ENCODE results near the gene ATMIN. TPM values are rescaled to one million over a fixed set of nuclear protein-coding genes. Genes with fewer than 3 reads are reported as not detected.

The ATMIN gene
- total and polyA plus RNA-seq, 2 donors (not counting 1 experiment from before 2014, with no cell fraction given), result 7.5 to 31.5 TPM

GRCh38 chr16:81005610-81006161 lies 30.0 kb upstream of the ATMIN start:
- peak overlapping the region; percentile 98 for H3K9ac ChIP-seq (ENCODE audit: low read length)
- no peaks in the 10 kb centered on the region for H3K27me3 Mint-ChIP-seq
- peaks cover 25 to 38% of the 10 kb centered on the region in 2 donors for H3K4me1 ChIP-seq (ENCODE audit: control insufficient read depth in 2 of 2, insufficient read depth in 2 of 2, low read length in 2 of 2)
- peak; percentile 32 for DNase-seq
- H3K9me3 ChIP-seq (ENCODE audit: control extremely low read depth in 1 of 3, control insufficient read depth in 2 of 3, insufficient read depth in 1 of 3, low read length in 2 of 3), result no peaks in the 10 kb centered on the region
- WGBS (ENCODE audit: insufficient coverage), result 45% methylated on average over 6 of the region's 18 CpGs
- peak overlapping the region; percentile 96 for H2AFZ ChIP-seq (ENCODE audit: insufficient read depth, low read depth, low read length, poor library complexity, severe bottlenecking)
- ChIA-PET POLR2A (interaction anchor here (1.6 kb wide), 1 partner anchor 8 kb away, joined by 4 read pairs; no protein-coding TSS in a partner anchor), CTCF (interaction anchor here (2.4 to 9.4 kb wide), 2 partner anchors 28 to 71 kb away, joined by 9 to 99 read pairs; partner anchors contain the start of genes ATMIN and C16orf46)
- H3K79me2 ChIP-seq (ENCODE audit: control insufficient read depth, insufficient read depth, low read length), result peaks cover 60% of the 10 kb centered on the region
- no peak for TF ChIP-seq CTCF (IDR thresholded peaks at IDR 0.05)
- no peak for TF ChIP-seq EZH2 (IDR thresholded peaks at IDR 0.05; ENCODE audit: borderline replicate concordance, insufficient read depth, low read depth, low read length, poor library complexity, severe bottlenecking)
- ATAC-seq (ENCODE audit: low read depth), result no peak
- peaks cover 46% of the 10 kb centered on the region for H3K4me1 Mint-ChIP-seq
- H3K36me3 ChIP-seq (replicated peaks in 1 of 2; ENCODE audit: control extremely low read depth in 1 of 2, control insufficient read depth in 1 of 2, extremely low read depth in 1 of 2, insufficient read depth in 2 of 2, low read length in 1 of 2), result no peaks in the 10 kb centered on the region
- peak overlapping the region; percentile 85 for H3K4me2 ChIP-seq (replicated peaks; ENCODE audit: low read depth, low read length, poor library complexity, severe bottlenecking)
- peak overlapping the region; percentile 97 to 99 for H3K27ac ChIP-seq (ENCODE audit: low read length in 2 of 2)
- H3K27ac Mint-ChIP-seq, result peak overlapping the region; percentile 100
- H3K27me3 ChIP-seq (replicated peaks in 1 of 4; ENCODE audit: control extremely low read depth in 1 of 4, control insufficient read depth in 3 of 4, insufficient read depth in 4 of 4, low read length in 3 of 4), result no peaks in the 10 kb centered on the region
- intact Hi-C loops (cut with micrococcal nuclease), result loop anchor here (2.0 kb wide), 1 partner anchor 733 kb away; no protein-coding TSS in a partner anchor
- H3K4me3 Mint-ChIP-seq, result peak overlapping the region; percentile 99
- peak overlapping the region; percentile 89 to 97 (median 94) for H3K4me3 ChIP-seq (ENCODE audit: control extremely low read depth in 1 of 5, extremely low read depth in 1 of 5, insufficient read depth in 1 of 5, low read depth in 2 of 5, low read length in 4 of 5)
- no peaks in the 10 kb centered on the region for H3K9me3 Mint-ChIP-seq (ENCODE audit: insufficient read depth)
- peaks cover 20% of the 10 kb centered on the region for H4K20me1 ChIP-seq (ENCODE audit: control insufficient read depth, insufficient read depth, low read length, poor library complexity, severe bottlenecking)

All from B cell (primary cell).